Measurements from ENCODE around the gene NRL.
"Not testable (repeated sequence)": the region's sequence is repeated elsewhere in the genome, so short reads cannot be mapped to it uniquely, and the experiment has no call there.

Gene NRL

DNA sequence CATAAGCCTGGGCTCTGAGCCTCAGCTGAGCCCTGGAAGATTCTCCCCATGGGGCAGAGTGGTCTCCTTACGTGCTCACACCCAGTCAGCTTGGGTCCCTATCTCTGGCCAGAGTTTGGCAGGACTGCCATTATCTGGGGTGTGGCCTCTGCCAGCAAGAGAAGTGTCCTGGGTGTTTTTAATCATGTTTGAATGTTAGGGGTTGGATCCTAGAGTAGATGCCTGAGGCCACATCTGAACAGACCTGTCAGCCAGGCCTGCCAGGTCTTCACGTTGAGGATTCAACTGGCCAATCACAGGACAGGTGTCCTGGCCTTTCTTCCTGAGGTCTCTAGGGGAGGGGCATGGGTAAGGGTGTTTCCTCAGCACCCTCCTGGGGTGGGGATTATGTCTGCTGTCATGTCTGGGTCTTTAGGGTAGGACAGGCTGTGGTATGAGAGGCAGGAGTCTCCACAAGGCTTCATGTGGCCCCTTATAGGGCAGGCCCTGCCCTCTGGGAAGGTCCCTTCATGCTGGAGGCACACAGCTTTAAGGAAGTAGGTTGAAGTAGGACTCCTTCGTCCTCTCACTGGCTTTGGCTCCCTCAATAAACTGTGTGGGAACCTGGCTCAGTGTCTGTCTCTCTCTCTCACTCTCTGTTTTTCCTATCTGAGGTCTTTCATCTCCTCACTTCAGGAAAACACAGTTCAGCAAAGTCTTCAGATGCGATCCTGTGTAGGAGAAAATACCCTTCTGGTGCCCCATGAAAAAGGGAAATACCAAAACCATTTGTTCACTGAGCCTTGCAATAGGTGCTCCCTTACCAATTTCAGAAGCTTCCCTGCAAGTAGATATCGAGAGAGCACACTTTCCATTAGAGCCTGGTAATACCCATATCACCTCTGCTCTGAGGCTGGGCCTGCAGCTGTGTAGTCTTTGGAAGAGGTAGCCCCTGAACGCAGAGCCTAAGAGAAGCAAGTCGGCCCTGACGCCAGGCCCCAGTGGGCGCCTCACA lies 9.0 kb upstream of the NRL start:
- no peak for DNase-seq

DNA sequence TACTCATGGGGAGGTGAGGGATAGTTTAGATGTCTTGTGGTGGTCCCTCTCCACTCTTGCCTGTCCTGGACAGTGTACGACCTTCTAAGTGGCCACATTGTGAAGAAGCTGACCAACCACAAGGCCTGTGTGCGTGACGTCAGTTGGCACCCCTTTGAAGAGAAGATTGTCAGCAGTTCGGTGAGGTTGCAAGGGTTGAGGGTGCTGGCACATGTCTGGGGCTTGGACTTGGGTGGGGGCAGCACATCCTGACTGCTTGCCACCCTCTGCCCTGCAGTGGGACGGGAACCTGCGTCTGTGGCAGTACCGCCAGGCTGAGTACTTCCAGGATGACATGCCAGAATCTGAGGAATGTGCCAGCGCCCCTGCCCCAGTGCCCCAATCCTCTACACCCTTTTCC lies 8.1 kb upstream of the NRL start:
- no peak for DNase-seq

GRCh38 chr14:24122416-24122815 lies 7.7 kb upstream of the NRL start:
- DNase-seq = no peak

DNA sequence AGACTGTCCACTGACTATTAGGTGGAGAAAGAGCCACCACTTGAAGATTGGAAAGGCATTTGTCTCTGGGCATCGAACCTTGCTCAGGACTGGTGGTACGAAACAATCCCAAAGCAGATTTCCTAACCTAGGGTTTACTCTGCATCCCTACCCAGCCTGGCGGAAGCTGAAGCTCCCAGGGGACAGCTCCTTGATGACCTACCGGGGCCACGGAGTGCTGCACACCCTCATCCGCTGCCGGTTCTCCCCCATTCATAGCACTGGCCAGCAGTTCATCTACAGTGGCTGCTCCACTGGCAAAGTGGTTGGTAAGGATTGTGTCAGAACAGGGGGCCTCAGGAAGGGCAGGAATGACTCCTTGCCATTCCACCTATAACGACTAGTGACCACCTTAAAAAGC lies 6.5 kb upstream of the NRL start:
- no peak for DNase-seq

- DNase-seq = no peak
These were observed 4.9 kb upstream of the NRL start for GRCh38 chr14:24119691-24120090.

- DNase-seq = no peak
These were observed 2.4 kb upstream of the NRL start for GRCh38 chr14:24117179-24117578.

DNA sequence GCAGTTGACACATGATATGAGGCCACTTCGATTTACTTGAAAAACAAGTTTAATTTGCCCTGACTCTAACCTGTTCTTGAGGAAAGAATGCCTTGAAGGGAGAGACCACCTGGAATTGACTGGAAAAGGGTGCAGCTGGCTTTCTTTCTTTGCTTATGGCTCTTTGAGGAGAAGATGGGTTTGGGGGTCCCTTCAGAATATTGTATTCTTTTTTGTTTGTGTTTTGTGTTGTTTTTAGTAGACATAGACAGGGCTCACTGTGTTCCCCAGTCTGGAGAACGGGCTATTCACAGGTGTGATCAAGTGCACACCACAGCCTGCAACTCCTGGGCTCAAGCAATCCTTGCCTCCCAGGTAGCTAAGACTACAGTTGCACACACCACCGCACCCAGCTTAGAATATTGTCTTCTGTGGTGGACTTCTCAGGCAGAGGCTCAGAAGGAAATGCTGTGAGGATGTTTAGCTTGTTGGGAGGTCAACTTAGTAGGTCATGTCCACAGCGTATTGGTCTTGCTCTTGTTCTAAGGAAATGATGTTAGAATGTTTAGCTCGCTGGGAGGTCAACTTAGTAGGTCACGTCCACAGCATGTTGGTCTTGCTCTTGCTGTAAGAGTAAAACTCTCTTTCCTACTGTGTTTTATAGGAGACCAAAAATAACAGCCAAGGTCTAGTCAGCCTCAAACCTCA lies 1.5 kb upstream of the NRL start:
- DNase-seq = no peak

DNA sequence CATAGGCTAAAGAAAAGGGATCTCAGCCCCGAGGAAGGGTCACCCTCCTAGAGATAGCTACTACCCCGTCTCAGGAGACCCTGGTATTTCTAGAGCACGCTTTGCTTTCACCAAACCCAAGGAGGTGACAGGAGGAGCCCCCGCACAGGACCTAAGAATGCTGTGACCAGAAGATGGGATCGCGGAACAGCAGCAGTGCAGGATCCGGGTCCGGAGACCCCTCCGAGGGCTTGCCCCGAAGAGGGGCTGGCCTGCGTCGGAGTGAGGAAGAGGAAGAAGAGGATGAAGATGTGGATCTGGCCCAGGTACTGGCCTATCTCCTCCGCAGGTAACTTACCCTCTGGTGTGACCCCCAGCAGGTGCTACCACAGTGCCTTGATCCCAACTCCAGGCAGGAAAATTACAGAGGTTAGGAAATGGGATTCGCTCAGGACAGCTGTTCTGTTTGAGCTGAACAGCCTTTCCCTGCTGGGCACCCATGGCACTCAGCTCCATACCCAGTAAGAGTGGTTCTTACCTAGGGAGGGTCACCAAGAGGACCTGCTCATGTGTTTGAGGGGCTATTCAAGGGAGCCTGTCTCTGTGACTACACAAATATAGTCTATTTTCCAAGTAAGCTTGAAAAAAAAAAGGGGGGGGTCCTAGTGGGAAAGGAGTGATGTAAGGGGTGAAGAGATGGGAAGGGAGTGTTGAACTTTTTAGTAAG lies 826 bp upstream of the NRL start:
- DNase-seq = no peak

- DNase-seq = peak; percentile 90
These were observed 783 bp downstream of the NRL start for GRCh38 chr14:24113801-24114531.

- no peak for DNase-seq
These were observed 1.4 kb downstream of the NRL start for GRCh38 chr14:24113379-24113800.

- no peak for DNase-seq
These were observed 4.2 kb downstream of the NRL start for GRCh38 chr14:24110523-24110922.

DNA sequence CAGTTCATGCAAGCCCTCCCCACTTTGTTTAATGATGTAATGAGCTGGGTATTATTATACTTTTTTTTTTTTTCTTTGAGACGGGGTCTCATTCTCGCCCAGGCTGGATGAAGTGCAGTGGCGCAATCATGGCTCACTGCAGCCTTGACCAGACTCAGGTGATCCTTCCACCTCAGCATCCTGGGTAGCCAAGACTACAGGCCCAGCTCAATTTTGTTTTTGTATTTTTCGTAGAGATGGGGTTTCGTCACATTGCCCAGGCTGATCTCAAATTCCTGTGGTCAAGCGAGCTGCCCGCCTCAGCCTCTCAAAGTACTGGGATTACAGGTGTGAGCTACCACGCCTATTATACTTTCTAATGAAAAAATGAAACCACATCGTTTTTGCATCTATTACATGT lies 4.7 kb downstream of the NRL start:
- no peak for DNase-seq

DNA sequence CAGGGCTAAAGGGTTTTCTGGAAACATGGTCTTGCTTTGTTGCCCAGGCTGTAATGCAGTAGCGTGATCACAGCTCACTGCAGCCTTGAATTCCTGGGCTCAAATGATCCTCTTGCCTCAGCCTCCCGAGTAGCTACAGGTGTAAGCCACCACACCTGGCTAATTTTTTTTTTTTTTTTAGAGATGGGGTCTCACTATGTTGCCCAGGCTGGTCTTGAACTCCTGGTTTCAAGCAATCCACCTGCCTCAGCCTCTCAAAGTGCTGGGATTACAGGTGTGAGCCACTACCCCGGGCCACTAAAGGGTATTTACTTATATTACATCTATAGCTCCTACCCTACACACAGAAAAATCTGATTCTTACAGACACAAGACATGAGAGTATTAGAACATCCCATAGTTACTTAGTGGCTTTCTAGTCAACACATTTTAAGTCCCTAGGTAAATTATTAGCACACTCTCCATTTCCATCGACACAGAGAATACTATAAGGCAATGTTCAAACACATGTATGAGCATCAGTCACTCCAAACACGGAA lies 6.3 kb downstream of the NRL start:
- DNase-seq = no peak

- DNase-seq = no peak
These were observed 8.0 kb downstream of the NRL start for GRCh38 chr14:24106672-24107271.

DNA sequence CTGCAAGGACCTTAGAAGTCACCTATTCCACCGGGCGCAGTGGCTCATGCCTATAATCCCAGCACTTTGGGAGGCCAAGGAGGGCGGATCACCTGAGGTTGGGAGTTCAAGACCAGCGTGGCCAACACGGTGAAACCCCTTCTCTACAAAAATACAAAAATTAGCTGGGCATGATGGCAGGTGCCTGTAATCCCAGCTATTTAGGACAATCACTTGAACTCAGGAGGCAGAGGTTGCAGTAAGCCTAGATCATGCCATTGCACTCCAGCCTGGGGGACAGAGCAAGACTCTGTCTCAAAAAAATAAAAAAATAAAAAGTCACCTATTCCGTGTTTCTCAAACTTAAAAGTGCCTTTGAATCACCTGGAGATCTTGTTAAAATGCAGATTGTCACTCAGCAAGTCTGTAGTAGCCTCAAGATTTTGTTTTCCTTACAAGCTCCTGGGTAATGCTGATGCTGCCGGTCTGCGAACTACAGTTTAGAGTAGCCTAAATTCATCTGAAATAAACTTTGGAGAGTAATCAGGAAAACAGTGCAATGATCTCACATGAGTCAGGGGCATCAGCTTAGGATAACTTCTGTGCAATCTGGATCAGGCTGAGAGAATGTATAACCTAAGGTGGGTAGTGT lies 9.0 kb downstream of the NRL start:
- DNase-seq = not testable (repeated sequence)

GRCh38 chr14:24103451-24103850 lies 11.3 kb downstream of the NRL start:
- no peak for DNase-seq

GRCh38 chr14:24102357-24103048 lies 12.2 kb downstream of the NRL start:
- DNase-seq = no peak

GRCh38 chr14:24100982-24101494 lies 13.7 kb downstream of the NRL start:
- DNase-seq = no peak

DNA sequence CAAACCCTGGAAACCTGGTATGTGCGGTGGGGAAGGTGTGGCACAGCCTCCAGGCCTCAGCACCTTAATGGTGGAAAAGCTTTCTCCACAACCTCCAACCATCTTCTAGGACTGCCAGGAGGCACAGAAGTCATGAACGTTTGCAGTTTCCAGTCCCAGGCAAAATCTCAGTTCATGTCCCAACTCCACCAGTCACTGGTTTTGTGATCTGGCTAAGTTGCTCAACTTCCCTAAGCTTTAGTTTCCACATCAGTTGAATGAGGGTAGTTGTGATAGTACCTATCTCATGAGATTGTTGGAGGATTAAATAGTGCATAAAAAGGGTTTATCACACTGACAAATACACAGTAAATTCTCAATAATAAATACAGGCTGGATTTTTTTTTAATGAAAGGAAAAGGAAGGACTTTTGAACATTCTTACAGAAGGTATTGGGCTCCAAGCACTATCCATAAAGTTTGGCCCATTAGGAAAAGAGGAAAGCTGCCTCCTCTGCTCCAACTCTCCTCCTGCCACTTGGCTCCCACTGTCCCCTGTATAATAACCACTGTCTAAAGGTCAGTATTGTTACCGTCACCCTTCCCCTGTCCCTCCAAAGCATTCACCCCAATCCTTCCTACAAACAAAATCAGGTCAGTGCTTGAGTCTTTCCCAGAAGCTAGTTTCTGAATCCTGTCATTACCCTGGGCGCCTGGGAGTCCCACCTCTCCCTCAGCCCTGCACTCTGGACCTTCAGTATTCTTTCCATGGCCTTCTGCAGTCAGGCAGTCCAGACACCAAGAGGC lies 14.4 kb downstream of the NRL start:
- no peak for DNase-seq

Measured in CD4-positive, alpha-beta T cell treated with Interleukin-17A for 1 hour (primary cell).